DMS 273 (cell line): ENCODE data around the gene PPFIA4.

Experiments used
- DNase-seq: peaks from one replicate; lab custom pipeline; 2025; ENCODE audit not compliant: unreplicated experiment; lab: John Stamatoyannopoulos, UW

PPFIA4 gene

DNA sequence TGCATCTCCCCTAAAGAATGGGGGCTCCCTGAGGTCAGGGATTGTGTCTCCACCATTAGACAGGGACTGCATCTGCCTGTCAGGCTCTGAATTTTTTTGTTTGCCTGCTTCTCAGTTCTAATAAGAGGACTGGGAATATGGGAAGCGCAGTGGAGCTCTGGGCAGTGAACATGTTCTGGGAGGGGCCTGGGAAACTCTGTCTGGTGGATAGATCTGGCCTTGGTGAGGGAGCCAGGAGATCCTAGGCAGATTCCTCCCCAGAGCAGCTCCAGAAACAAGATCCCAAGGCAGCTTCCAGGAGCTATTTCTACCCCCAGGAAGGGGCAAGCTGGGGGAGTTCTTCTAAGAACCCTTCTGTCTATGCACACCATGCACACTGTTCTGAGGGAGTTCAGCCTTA is 72.2 kb downstream of the PPFIA4 start:
- DNase-seq, result no peak

DNA sequence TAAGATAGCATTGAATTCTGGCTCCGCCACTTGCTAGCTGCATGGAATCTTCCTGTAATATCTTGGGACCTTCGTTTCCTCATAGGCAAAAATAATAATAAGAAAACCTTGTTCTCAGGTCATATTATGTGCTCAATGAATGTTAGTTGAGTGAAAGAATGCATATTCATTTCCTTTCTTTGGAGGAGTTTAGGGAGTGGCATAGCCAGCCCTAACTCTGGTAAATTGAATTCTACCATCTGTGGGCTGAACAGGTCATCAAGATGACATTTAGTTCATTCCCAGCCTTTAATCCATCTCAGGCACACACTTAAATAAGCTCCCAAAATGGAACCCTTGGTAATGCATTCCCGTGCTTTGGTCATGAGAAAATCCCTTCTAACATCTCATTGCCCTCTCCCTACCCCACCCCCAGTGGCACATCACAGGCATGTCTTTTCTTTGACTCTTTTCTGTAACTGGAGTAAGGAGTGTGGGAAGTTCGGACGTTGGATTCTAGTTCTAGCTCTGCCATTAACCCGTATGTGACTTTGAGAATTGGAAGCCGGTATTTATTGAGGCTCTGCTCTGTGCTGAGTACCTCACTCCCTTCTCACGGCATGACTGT is 72.7 kb downstream of the PPFIA4 start:
- DNase-seq, result no peak

DNA sequence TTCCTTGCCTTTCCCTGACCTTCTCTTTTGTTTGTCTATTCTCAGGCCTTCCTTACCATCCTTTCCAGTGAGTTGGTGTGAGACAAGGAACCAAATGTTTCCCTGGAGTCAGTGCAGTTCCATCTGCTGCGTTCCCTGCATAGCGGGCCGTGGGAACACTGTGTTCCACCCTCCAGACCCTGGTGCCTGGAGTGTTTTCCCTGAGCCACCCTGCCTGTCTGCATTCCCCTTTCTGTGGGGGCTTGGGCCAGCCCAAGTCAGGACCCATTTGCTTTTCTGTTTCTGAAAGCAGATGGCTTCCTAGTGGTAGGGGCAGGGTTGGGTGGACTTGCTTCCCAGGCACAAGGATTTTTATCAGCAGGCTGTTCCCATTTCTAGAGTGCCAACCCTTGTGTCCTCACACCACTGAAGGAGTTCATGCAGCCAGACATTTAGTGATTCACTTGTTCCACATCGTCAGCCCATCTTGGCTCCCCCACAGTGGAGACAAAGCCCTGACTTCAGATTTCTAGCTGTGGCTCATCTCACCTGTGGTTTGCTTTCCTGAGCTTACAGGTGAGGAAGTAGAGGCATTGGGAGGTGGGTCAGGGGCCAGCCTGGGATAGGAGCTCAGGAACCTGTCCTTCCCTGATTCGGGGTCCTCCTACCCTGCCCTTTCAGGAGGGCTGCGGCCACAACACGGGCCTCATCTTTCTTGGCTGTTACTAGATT is 73.7 kb downstream of the PPFIA4 start:
- DNase-seq, result peak; percentile 55

DNA sequence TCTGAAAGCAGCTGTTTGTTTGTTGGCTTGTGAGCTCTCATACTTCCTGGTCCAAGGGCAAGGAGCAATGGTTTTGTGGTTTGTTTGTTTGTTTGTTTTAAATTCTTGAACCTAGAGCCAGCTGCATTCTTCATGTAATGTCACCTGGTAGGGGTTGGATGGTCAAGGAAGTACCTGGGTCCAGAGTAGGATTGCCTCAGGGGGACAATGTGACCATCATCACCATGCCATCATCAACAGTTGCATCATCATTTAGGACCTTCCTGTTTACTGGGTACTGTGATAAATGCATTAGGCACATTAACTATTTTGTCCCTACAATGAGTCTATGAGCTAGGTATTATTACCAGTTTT is 74.2 kb downstream of the PPFIA4 start:
- no peak for DNase-seq

DNA sequence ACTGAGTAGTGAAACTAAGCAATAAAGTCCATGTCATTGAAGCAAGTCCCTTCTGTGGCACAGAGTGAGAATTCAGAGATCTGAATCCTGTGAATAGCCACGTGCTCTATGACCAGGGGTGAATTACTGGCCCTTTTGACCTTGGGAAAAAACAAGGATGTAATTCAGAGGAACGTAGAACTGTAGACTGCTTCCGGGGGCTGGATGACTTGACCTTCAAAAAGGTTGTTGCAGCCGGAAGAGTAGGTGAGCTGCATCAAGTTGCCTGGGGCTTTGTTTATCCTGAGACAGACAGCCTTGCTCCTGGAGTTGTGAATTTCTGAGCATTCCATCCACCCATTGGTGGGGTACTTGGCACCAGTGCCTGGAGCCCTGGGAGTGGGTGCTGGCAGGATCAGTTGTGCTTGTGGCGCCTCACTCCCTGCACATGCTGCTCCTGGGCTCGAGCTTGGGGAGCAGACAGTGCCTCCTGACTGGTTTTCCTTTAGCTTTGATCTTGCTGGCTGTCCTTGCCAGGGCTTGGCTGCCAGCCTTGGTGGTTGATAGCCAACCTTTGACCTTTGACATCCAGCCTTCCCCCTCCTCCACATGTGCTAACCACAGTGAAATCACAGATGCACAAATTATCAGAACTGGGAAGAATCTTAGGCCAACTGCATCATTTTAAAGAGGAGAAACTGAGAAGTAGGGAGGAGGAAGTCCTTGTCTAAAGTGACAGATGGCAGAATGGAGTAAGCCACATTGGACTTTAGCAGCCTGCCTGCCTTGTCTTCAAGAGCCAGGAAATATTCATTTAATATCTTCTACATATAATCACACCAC is 75.7 kb downstream of the PPFIA4 start:
- DNase-seq, result peak; percentile 63

DNA sequence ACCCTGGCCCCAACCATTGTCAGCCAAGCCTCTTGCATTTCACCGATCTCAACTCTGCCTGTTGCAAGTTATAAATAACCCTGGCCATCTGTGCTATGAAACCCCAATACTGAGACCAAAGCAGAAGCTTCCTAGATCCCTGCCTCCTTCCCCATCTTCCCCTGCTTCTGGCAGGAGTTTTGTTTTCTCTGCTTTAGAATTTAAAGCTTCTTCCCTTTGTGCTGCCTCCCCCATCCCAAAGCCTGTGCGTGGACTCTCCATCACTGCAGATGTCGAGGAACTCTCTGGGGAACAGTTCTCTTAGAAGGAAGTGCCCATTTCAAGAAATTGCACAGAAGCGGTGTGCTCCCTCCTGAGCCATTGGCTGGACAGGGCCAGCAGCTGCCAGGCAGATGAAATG is 76.9 kb downstream of the PPFIA4 start:
- DNase-seq, result peak; percentile 87

DNA sequence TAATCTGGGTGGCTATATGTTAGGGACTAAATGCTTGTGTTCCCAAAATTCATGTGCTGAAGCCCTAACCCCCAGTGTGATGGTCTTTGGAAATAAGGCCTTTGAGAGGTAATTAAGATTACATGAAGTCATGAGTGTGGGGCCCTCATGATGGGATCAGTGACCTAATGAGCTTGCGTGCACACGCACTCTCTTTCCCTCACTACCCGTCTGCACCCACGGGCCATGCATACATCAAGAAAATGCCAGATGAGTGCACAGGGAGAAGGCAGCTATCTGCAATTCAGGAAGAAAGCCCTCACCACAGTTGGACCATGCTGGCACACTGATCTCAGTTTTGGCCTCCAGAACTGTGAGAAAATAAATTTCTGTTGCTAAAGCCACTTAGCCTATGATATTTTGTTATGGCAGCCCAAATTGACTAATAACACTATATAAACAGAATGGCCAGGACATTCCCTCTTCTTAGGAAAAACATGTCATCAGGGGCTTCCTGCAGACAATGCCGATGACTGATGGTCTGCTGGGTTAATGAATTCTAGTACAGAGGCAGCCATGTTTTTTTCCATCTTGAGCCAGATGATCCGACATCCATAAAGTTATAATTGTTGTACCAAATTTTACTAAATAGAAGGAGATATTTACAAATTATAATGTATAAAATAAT is 77.7 kb downstream of the PPFIA4 start:
- no peak for DNase-seq

DNA sequence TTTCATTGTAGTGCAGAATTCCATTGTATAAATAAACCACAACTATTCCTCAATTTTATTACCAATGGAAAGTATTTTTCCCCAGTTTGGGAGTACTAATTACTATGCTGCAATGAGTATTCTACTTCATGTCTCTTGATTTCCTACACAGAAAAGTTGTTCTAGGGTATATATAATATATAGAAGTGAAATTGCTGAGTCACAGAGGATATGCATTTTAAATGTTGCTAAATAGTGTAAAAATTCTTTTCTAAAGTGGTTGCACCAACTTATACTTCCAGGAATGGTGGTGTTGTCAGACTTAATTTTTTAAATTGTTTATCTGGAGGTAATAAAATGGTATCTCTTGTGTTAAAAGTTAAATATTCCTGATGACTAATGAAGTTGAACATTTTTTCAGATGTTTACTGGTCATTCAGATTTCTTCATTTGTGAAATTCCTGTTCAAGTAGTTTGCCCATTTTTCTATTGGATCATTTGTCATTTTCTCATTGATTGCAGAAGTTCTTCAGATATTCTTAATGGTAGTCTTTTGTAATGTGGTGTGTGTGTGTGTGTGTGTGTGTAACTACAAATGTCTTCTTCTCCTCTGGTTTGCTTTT is 78.6 kb downstream of the PPFIA4 start:
- no peak for DNase-seq

DNA sequence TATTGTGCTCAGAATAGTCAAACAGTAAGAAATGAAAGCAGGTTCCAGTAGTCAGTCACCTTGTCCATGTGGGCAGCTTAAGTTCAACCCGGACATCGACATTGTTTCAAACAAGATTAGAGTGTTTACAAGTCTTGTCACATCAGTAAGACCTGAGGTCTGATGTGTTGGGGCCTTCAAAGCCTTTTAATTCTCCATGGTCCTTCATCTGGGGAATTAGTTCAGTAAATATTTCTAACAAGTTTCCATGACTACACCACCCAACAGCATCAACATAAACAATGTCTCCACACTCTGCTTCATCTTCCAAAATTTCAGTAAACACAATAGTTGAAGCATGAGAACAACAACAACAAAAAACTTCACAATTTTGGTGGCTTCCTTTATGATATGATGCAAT is 86.2 kb downstream of the PPFIA4 start:
- no peak for DNase-seq

DNA sequence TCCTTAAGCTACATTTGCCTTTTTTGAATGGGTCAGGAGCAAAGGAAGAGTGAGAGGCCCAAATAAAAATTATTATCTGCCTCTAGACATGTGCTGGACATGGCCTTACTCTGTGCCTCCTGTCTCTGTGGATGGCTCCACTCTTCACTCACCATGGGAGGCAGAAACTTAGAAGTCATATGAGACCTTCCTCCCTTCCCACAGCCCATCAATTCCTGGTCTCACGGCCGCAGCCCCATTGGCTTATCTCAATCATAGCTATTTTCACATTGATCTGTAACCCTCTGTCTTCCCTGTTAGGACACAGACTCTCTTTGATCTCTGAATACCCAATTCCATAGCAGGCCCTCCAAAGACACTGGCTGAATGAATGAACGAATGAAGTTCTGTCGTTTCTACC is 87.0 kb downstream of the PPFIA4 start:
- DNase-seq, result no peak

DNA sequence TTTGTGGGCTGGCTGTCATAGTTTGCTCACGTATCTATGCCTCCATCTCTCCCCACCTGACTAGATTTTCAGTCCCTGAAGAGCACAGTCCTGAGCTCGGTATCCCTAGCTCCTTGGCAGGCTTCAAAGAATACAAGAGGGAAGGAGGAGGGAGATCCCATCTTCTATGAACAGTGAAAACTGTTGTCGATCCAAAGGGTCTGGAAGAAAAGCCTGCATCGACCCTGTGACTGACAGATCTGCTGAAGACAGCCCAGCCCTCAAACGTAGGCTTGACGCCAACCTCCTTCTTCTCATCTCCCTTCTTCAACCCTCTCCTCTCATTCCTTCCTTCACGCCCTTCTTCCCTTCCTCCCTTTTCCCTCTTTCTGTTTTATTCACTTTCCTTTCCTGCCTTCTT is 87.9 kb downstream of the PPFIA4 start:
- no peak for DNase-seq

DNA sequence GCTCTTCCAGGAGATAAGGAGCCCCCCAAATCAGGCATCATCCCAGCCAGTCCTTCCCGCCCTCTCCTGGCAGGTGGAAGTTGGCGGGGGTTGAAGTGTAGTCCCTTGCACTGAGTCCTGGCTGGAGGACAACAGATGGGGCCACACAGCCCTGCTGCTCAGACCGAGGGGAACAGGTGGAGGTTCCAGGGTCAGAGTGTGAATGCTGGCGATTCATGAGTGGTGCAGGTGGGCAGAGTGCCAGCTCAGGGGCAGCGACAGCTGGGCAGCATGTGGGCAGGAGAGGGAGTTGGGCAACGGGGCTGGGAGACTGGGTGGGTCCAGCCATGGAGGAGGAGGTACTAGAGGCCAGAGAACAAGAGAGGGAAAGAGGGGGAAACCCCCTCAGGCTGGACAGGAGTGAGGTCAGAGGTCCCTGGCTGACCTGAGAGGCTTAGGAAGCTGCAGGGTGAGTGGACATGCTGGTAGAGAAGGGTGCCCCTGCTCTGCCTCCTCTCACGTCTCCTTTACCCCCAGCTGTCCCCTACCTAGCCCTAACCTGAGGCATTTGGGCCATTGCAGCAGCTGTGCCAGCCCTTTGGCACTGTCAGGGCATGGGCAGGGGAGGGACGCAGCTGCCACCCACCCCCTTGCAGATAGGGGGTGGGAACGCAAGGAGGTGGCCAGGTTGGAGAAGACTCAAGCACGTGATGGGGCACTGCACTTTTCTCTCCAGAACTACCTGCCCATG is 90.0 kb downstream of the PPFIA4 start:
- DNase-seq, result peak; percentile 98

DNA sequence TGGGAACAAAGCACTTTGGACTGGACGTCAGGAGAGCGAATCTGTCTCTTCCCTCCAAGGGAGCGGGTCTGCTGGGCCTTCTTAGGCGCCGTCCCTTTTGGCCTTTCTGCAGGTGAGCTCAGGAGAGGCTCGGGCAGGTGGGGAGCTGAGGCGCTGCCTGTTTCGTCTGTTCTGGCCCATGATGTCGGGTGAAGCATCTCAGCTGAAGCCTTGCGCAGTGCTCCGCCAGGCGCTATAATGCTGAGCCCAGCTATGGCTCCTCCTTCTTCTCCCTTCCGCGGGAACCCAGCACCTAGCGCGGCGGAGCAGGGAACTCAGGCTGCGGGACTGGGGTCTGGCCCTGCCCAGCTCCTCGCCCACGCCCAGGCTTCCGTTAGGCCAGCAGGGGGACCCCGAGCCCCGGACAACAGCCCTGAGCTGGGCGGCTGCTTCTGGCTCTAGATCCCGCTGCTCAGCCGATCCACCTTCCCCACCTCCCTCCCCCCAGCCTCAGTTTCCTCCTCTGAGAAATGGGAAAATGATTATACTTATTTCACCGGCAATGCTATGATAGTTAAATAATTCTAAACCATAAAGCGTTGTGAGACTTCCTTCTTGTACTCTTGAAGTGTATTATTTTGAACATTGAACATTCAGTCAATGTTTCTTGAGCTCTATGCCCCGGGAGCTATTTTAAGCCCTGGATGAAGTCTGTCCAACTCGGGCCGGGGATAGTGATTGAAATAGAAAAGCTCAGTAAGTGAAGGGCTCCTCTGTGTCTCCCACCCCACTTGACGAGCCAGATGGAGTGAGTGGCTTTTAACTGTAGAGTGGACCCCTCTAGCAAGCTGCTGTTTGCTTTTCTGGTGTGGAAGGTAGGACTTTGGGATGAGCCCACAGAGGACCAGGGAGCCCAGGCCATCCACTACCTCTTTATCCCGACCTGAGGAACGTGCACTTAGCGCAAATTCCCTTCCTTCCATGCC is 91.6 kb downstream of the PPFIA4 start:
- DNase-seq, result peak; percentile 91

DNA sequence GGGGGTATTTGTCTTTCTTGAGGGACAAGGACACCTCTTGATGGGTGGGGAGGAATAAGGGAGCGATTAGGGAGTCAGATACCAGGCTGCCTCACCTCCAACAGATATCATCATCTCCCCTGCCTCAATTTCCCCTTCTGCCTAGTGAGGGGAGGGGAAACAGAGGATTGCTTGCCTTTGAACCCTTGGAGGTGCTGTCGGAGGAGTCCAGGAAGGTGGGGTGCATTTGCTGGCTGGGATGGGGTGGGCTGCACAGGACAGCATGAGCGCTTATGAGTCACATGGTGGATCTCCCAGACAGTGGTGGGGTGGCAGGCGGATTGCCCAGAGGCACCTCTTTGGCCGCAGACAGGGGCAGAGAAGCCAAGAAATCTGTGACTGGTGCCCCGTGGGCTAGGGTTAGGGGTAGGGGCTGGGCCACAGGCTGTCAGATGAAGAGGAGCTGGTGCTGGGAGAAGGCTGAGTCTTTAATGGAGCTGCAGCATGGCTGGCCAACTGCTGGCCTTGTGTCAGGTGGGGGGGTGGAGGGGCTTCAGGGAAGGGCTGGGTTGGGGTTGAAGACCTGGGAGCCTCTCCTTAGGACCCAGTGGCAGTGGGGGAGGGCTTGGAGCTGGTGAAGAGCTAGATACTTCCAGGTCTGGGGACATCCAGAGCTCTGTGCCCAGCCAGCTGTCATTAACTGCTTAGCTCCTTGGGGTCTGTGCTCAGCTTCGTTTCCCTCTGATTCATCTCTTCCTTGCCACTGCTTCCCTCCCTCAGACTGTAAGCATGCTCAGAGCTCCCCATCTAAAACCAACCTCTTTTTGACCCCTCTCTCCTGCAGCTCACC is 94.2 kb downstream of the PPFIA4 start:
- no peak for DNase-seq

DNA sequence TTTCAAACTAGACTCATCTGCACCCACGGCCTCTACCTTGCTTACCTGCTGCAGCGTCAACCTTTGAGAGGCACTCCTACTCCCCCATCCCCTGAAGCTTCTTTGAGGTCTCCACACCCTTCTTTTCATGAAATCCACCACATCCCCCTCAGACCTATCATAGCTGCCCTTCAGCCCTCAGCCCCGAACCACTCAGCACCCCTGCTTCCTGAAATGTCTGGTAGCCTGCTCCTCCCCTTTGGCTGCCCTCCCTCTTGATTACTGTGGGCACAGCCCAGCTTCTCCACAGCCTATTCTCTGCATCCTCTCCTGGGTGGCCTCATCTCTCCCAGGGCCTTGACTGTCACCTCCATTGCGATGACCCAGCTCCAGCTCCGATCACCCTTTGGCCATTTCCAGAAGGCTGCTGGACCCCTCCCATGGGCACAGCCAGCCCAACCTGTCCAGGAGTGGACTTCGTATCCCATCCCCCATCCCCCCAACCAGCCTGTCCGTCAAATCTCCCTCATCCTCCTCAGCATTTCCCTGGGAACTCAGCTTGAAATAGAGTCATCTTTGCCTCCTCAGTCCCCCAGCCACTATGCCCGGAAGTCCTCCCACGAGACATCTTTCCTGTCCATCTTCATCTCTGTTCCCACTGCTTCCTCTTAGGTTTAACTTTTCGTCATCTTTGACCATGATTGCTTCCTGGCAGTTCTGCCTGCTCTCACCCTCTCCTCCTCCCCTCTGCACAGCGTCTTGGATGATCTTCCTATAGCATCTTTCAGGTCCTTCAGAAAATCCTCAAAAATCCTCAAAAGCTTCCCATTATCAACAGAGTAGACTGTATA is 95.1 kb downstream of the PPFIA4 start:
- DNase-seq, result no peak

DNA sequence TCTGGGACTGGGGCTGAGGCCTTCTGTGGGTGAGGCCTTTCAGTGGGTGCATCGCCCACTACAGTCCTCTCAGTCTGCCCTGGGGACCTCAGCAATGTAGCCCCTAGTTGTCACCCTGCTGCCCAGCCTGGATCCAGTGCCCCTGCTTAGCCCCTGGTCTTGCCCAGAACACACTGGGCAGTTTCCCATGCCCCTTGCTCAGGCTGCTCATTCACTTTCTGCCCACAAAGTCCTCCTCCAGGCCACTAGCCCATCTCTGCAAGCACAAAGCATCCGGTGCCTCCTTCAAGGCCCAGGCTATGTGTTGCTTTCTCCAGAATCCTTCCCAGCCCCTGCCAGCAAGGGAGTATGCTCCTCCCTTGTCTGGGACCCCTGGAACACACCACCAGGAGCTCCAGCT is 95.9 kb downstream of the PPFIA4 start:
- no peak for DNase-seq

DNA sequence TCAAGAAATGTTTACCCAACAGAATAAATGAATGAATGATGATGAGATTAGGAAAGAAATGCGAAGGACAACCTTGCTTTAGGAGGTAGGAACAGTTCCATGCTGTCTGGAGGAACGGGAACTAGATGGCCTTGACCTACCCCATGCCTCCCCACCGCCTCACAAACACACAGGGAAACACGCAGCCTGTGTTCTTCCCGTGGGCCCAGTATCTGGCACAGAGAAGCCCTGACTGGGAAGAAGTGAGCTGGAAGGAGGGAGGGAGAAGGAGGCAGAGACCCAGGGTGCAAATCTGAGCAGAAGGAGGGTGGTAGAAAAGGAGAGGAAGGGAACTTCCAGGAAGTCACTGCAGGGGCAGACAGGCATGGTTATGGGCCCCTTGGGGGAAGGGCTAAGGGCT is 97.7 kb downstream of the PPFIA4 start:
- no peak for DNase-seq
